Measurements from ENCODE around the gene G3BP1. TPM values are rescaled to one million over a fixed set of nuclear protein-coding genes. Genes with fewer than 3 reads are reported as not detected.

The G3BP1 gene
- total RNA-seq, 1 experiment from 2014 or later, result 400 TPM

- POLR2A ChIA-PET, result interaction anchor here (2.8 kb wide), 1 partner anchor 13 kb away, joined by 27 read pairs; the partner anchor contains the start of gene G3BP1
- DNase-seq (ENCODE audit: low spot score) (no peak), ATAC-seq (peak; percentile 13)
- no peaks in the 10 kb centered on the region for H3K27me3 Mint-ChIP-seq (ENCODE audit: low read depth)
- H3K27ac Mint-ChIP-seq, result no peak overlapping the region
- peaks cover 39% of the 10 kb centered on the region for H3K4me1 Mint-ChIP-seq
- no peak for TF ChIP-seq ESRRA (CRISPR knock-in tag; IDR thresholded peaks at IDR 0.05; ENCODE audit: borderline replicate concordance)
- no peak for TF ChIP-seq NR1H2 (CRISPR knock-in tag; IDR thresholded peaks at IDR 0.05)
- no peak for TF ChIP-seq NR3C1 (CRISPR knock-in tag; conservative IDR thresholded peaks at IDR 0.05; ENCODE audit: low read depth)
- TF ChIP-seq, protein P1, sequence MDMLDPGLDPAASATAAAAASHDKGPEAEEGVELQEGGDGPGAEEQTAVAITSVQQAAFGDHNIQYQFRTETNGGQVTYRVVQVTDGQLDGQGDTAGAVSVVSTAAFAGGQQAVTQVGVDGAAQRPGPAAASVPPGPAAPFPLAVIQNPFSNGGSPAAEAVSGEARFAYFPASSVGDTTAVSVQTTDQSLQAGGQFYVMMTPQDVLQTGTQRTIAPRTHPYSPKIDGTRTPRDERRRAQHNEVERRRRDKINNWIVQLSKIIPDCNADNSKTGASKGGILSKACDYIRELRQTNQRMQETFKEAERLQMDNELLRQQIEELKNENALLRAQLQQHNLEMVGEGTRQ (CRISPR knock-in tag; IDR thresholded peaks at IDR 0.05), result no peak
- TF ChIP-seq, protein P2, sequence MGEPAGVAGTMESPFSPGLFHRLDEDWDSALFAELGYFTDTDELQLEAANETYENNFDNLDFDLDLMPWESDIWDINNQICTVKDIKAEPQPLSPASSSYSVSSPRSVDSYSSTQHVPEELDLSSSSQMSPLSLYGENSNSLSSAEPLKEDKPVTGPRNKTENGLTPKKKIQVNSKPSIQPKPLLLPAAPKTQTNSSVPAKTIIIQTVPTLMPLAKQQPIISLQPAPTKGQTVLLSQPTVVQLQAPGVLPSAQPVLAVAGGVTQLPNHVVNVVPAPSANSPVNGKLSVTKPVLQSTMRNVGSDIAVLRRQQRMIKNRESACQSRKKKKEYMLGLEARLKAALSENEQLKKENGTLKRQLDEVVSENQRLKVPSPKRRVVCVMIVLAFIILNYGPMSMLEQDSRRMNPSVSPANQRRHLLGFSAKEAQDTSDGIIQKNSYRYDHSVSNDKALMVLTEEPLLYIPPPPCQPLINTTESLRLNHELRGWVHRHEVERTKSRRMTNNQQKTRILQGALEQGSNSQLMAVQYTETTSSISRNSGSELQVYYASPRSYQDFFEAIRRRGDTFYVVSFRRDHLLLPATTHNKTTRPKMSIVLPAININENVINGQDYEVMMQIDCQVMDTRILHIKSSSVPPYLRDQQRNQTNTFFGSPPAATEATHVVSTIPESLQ (CRISPR knock-in tag; IDR thresholded peaks at IDR 0.05), result no peak
- TF ChIP-seq JUN (CRISPR knock-in tag; IDR thresholded peaks at IDR 0.05), result no peak
- no peak for TF ChIP-seq USF1 (CRISPR knock-in tag; IDR thresholded peaks at IDR 0.05)
- TF ChIP-seq ZNF263 (CRISPR knock-in tag; IDR thresholded peaks at IDR 0.05; ENCODE audit: low read depth), result no peak
- TF ChIP-seq, protein P3, sequence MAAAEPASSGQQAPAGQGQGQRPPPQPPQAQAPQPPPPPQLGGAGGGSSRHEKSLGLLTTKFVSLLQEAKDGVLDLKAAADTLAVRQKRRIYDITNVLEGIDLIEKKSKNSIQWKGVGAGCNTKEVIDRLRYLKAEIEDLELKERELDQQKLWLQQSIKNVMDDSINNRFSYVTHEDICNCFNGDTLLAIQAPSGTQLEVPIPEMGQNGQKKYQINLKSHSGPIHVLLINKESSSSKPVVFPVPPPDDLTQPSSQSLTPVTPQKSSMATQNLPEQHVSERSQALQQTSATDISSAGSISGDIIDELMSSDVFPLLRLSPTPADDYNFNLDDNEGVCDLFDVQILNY (CRISPR knock-in tag; IDR thresholded peaks at IDR 0.05), result no peak
- no peak for TF ChIP-seq SMAD4 (CRISPR knock-in tag; IDR thresholded peaks at IDR 0.05)
- TF ChIP-seq PRDM15 (CRISPR knock-in tag; IDR thresholded peaks at IDR 0.05), result no peak
- TF ChIP-seq ZNF671 (CRISPR knock-in tag; IDR thresholded peaks at IDR 0.05), result no peak
- TF ChIP-seq, protein P4, sequence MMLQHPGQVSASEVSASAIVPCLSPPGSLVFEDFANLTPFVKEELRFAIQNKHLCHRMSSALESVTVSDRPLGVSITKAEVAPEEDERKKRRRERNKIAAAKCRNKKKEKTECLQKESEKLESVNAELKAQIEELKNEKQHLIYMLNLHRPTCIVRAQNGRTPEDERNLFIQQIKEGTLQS (CRISPR knock-in tag; conservative IDR thresholded peaks at IDR 0.05), result no peak
- no peak for TF ChIP-seq AFF4 (CRISPR knock-in tag; IDR thresholded peaks at IDR 0.05; ENCODE audit: borderline replicate concordance)
- TF ChIP-seq ZMAT4 (CRISPR knock-in tag; IDR thresholded peaks at IDR 0.05), result no peak
- TF ChIP-seq ZNF416 (CRISPR knock-in tag; IDR thresholded peaks at IDR 0.05), result no peak
- H3K9me3 Mint-ChIP-seq, result no peaks in the 10 kb centered on the region
- peaks cover 4% of the 10 kb centered on the region; the same call in 1 of the 2 replicates for H3K36me3 Mint-ChIP-seq
- peak overlapping the region; percentile 84 for H3K4me3 Mint-ChIP-seq
- CTCF ChIA-PET, result interaction anchor here (0.5 to 4.7 kb wide), 5 partner anchors 10 to 106 kb away, joined by 3 to 28 read pairs (median 5); partner anchors contain the start of gene G3BP1
Measured at GRCh38 chr5:151758141-151758429, 13.7 kb upstream of the G3BP1 start.

All from WTC11 (cell line).